ENCODE data around the gene ATN1.

Gene ATN1

DNA sequence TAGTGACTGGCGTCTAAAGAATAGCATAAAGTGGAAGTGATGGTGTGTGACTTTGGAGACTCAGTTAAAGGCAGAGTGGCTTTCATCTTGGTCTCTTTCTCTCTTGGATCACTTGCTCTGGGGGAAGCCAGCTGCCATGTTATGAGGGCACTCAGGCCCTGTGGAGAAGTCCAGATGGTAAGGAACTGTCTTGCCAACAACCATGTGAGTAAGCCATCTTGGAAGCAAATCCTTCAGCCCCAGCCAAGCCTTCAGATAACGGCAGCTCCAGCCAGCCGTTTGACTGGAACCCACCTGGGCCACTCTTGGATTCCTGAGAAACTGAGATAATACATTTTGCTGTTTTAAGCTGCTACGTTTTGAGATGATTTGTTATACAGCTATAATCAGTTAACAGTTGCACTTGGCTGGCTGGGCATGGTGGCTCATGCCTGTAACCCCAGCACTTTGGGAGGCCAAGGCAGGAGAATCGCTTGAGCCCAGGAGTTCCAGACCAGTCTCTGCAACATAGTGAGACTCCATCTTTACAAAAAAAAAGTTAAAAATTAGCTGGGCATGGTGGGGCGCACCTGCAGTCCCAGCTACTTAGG, 30.8 kb upstream of the ATN1 start:
- TF ChIP-seq SUZ12 (IDR thresholded peaks at IDR 0.05) (no peak), ELF4 (IDR thresholded peaks at IDR 0.05) (no peak), ZNF384 (IDR thresholded peaks at IDR 0.05) (no peak)
- ChIA-PET CTCF (interaction anchor here (0.7 kb wide), 1 partner anchor 65 kb away, joined by 5 read pairs; no protein-coding TSS in a partner anchor), POLR2A (interaction anchor here (0.8 kb wide), 1 partner anchor 29 kb away, joined by 3 read pairs; no protein-coding TSS in a partner anchor)
- no peak for DNase-seq (ENCODE audit: extremely low spot score)

DNA sequence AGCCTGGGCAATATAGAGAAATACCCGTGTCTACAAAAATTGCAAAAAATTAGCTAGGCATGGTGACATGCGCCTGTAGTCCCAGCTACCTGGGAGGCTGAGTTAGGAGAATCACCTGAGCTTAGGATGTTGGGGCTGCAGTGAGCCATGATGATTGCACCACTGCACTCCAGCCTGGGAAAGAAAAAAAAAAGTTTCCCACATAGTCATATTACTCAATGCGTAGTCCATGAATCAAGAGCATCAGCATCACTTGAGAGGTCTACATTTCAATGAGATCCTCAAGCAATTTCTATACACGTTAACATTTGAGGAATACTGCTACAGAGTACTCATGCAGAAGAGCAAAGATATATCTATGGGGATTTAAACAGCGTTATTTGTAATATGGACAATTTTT, 28.3 kb upstream of the ATN1 start:
- DNase-seq (ENCODE audit: extremely low spot score) = no peak
- ChIA-PET CTCF (no interaction called here), POLR2A (interaction anchor here (1.7 to 1.8 kb wide), 2 partner anchors 26 to 48 kb away, joined by 4 to 7 read pairs; partner anchors contain the start of genes SPSB2 and USP5)
- no peak for TF ChIP-seq FOXM1 (IDR thresholded peaks at IDR 0.05; ENCODE audit: borderline replicate concordance)

DNA sequence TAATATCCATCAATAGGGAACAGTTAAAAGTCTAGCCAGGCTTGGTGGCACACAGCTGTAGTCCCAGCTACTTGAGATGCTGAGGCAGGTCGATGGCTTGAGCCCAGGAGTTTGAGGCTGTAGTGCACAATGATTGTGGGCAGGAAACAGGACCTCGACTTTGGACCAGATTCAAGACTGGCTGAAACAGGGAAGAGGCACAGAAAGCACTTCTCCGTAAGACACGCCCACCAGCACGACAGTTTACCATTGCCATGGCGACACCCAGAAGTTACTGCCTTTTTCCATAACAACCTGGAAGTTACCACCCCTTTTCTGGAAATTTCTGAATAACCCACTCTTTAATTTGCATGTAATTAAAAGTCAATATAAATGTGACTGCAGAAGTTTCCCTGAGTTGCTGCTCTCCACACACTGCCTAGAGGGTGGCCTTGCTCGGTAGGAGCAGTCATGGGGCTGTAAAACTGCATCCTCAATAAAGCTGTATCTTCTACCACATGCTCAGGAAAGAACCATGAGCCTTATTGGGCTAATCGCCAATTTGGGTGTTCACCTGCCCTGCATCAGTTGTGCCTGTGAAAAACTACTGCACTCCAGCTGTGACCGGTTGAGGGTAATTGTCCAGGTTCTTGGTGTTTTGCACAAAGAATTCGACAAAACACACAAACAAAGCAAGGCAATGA, 27.8 kb upstream of the ATN1 start:
- TF ChIP-seq LEF1 (IDR thresholded peaks at IDR 0.05; ENCODE audit: borderline replicate concordance) (no peak), BHLHE40 (IDR thresholded peaks at IDR 0.05; ENCODE audit: borderline replicate concordance) (no peak), ARNT (IDR thresholded peaks at IDR 0.05) (no peak), FOXM1 (IDR thresholded peaks at IDR 0.05; ENCODE audit: borderline replicate concordance) (no peak), CTBP1 (IDR thresholded peaks at IDR 0.05; ENCODE audit: borderline replicate concordance) (no peak), L3MBTL2 (conservative IDR thresholded peaks at IDR 0.05) (no peak), FOXK2 (IDR thresholded peaks at IDR 0.05) (no peak), SP1 (IDR thresholded peaks at IDR 0.05) (no peak), HDGF (IDR thresholded peaks at IDR 0.05; ENCODE audit: borderline replicate concordance) (no peak), NFRKB (IDR thresholded peaks at IDR 0.05) (no peak)
- TF ChIP-seq, protein P1, sequence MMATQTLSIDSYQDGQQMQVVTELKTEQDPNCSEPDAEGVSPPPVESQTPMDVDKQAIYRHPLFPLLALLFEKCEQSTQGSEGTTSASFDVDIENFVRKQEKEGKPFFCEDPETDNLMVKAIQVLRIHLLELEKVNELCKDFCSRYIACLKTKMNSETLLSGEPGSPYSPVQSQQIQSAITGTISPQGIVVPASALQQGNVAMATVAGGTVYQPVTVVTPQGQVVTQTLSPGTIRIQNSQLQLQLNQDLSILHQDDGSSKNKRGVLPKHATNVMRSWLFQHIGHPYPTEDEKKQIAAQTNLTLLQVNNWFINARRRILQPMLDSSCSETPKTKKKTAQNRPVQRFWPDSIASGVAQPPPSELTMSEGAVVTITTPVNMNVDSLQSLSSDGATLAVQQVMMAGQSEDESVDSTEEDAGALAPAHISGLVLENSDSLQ (IDR thresholded peaks at IDR 0.05) = no peak
- ChIA-PET POLR2A (interaction anchor here (1.0 to 1.8 kb wide), 4 partner anchors 9 to 48 kb away, joined by 3 to 7 read pairs (median 4); partner anchors contain the start of genes C12orf57, RNU7-1, SPSB2 and USP5), CTCF (no interaction called here)
- DNase-seq (ENCODE audit: extremely low spot score) = no peak

DNA sequence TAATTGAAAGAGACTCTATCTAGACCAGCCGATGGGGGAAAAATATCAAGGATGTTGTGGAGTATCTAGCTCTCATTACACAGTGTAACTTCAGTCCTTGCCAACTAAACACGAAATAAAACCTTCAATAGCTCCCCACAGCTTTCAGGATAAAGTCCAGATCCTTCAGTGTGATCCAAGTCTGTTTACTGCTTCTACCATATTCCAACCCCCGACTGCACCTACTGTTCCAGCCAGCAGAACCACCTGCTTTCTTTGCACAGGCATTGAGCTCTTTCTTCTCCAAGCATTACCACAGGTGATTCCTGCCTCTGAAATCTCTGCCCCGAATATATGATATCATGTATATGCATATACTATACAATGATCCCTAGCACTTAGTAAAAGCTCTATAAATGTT, 25.3 kb upstream of the ATN1 start:
- DNase-seq (ENCODE audit: extremely low spot score) = no peak
- ChIA-PET CTCF (interaction anchor here (1.0 to 2.1 kb wide), 6 partner anchors 11 to 150 kb away, joined by 3 to 10 read pairs (median 6); no protein-coding TSS in a partner anchor), POLR2A (interaction anchor here (1.0 to 4.6 kb wide), 4 partner anchors 11 to 50 kb away, joined by 3 to 34 read pairs (median 3); partner anchors contain the start of gene ENO2)
- TF ChIP-seq FOXK2 (IDR thresholded peaks at IDR 0.05) (no peak), CTBP1 (IDR thresholded peaks at IDR 0.05; ENCODE audit: borderline replicate concordance) (no peak), TARDBP (IDR thresholded peaks at IDR 0.05) (no peak), FOXM1 (IDR thresholded peaks at IDR 0.05; ENCODE audit: borderline replicate concordance) (no peak), SUZ12 (IDR thresholded peaks at IDR 0.05) (no peak), HDGF (IDR thresholded peaks at IDR 0.05; ENCODE audit: borderline replicate concordance) (no peak), BHLHE40 (IDR thresholded peaks at IDR 0.05; ENCODE audit: borderline replicate concordance) (no peak), LEF1 (IDR thresholded peaks at IDR 0.05; ENCODE audit: borderline replicate concordance) (no peak), NFRKB (IDR thresholded peaks at IDR 0.05) (no peak)
- TF ChIP-seq, protein P1 (IDR thresholded peaks at IDR 0.05) = no peak

DNA sequence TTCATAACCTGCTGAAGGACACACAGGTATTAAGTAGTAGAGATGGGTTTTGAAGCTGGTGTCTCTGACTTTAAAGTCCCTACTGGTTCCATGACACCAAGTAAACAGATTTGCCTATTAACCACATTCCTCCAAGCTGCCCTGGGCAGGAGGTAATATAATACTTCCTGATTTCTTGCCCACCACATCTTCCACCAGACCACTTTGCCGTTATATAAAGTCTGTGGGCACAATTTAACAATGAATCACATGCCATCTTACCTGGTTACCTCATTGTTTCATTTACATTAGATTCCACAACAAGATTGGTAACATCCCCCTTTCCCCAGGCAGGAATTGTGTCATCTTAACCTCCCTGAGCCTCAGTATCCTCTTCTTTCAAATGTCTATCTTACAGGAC, 24.0 kb upstream of the ATN1 start:
- POLR2A ChIA-PET = interaction anchor here (1.0 to 4.6 kb wide), 6 partner anchors 11 to 180 kb away, joined by 3 to 34 read pairs (median 9); partner anchors contain the start of genes C12orf57, CDCA3, COPS7A and ENO2
- no peak for DNase-seq (ENCODE audit: extremely low spot score)
- CTCF ChIA-PET = interaction anchor here (1.0 to 2.1 kb wide), 2 partner anchors 31 to 152 kb away, joined by 3 to 7 read pairs; no protein-coding TSS in a partner anchor
- no peak for TF ChIP-seq SP1 (IDR thresholded peaks at IDR 0.05)
- no peak for TF ChIP-seq FOXA1 (IDR thresholded peaks at IDR 0.05)
- no peak for TF ChIP-seq BHLHE40 (IDR thresholded peaks at IDR 0.05; ENCODE audit: borderline replicate concordance)
- TF ChIP-seq FOXM1 (IDR thresholded peaks at IDR 0.05; ENCODE audit: borderline replicate concordance) = no peak
- no peak for TF ChIP-seq ZNF384 (IDR thresholded peaks at IDR 0.05)
- no peak for TF ChIP-seq ARNT (IDR thresholded peaks at IDR 0.05)
- TF ChIP-seq ELF4 (IDR thresholded peaks at IDR 0.05) = no peak
- no peak for TF ChIP-seq LEF1 (IDR thresholded peaks at IDR 0.05; ENCODE audit: borderline replicate concordance)
- TF ChIP-seq CTBP1 (IDR thresholded peaks at IDR 0.05; ENCODE audit: borderline replicate concordance) = no peak
- TF ChIP-seq TARDBP (IDR thresholded peaks at IDR 0.05) = no peak
- TF ChIP-seq L3MBTL2 (conservative IDR thresholded peaks at IDR 0.05) = no peak
- TF ChIP-seq, protein P1 (IDR thresholded peaks at IDR 0.05) = no peak
- no peak for TF ChIP-seq NFRKB (IDR thresholded peaks at IDR 0.05)
- no peak for TF ChIP-seq FOXK2 (IDR thresholded peaks at IDR 0.05)
- TF ChIP-seq SUZ12 (IDR thresholded peaks at IDR 0.05) = no peak
- no peak for TF ChIP-seq HDGF (IDR thresholded peaks at IDR 0.05; ENCODE audit: borderline replicate concordance)
